ENCODE measurements around the gene ADAMTS9.
"Not testable (repeated sequence)": the region's sequence is repeated elsewhere in the genome, so short reads cannot be mapped to it uniquely, and the experiment has no call there.

The ADAMTS9 gene

DNA sequence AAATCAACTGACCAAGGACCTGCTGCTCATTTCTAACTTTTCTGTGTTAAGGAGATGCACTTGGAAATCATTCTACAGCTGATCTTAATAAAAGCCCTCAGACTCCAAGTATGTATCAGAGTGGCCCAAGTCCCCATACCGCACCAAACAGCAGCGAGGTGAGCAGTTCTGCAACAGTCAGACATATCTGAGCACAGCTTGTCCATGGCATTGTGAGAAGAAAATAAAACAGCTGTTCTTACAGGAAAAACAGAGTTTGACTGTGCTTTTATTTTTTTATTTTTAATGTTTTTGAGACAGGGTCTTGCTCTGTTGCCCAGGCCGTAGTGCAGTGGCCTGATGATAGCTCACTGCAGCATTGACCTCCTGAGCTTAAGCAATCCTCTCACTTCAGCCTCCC is 131.8 kb downstream of the ADAMTS9 start:
- Mint-ChIP-seq H3K27ac (no peak overlapping the region), H3K36me3 (no peaks in the 10 kb centered on the region), H3K4me1 (no peaks in the 10 kb centered on the region), H3K9me3 (no peaks in the 10 kb centered on the region), H3K27me3 (peaks cover 4% of the 10 kb centered on the region), H3K4me3 (no peak overlapping the region)

DNA sequence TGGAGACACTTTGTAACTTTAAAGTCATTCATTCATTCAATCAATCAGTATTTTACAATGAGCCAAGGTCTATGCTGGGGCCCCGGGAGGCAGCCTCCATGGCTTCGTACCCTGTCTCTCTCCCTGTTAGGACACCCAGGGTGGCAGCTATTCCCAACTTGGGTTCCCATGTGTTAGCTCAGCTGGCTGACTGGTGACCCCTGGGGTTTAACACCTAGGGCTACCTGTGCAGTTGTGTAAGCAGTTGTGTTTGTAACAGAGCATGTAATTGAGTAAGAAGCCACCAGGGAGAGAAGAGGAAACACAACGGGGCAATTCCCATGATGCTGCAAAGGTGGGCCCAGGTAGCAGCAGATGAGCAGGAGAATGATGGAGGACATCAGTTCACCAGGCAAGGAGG is 132.4 kb downstream of the ADAMTS9 start:
- no peaks in the 10 kb centered on the region for H3K4me1 Mint-ChIP-seq
- H3K27me3 Mint-ChIP-seq, result peaks cover 4% of the 10 kb centered on the region
- no peak overlapping the region for H3K27ac Mint-ChIP-seq
- no peaks in the 10 kb centered on the region for H3K36me3 Mint-ChIP-seq
- H3K4me3 Mint-ChIP-seq, result no peak overlapping the region
- no peaks in the 10 kb centered on the region for H3K9me3 Mint-ChIP-seq

DNA sequence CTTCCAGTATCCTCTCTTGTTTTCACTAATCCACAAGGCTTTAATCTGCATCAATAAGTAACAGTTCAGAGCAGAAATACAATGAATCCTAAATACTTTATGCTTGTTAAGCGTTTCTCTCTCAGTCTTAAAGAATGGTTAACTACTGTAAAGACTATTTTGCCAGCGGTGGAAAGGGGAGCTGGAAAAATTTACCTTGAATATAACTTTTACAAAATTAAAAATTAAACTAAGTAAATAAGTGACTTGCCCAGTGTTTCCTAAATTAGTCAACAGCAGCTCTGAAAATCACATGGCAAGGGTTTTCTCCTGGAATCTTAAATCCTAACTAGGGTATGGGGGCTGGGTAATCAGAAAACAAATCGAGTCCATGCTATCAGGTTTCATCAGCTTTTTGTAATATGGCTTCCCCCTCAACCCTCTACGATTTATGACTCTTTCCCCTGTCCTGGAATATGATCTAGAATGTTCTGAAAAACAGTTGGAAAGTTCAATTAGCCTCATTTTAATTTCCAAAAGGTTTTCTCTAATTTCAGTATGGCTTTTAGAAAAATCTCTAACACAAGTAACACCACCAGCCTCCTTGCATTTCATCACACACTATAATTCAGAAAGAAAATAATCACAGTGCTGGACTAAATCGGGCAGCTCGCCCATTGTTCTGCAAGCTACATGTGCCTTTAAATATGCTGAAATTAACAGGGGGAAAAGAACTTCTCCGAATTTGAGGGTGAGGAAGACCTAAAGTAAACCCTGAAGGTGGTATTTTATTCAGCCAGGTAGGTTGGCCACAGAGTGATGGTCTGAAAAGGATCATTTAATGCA is 133.5 kb downstream of the ADAMTS9 start:
- H3K27me3 Mint-ChIP-seq, result peaks cover 4% of the 10 kb centered on the region
- no peak overlapping the region for H3K27ac Mint-ChIP-seq
- H3K9me3 Mint-ChIP-seq, result no peaks in the 10 kb centered on the region
- no peaks in the 10 kb centered on the region for H3K4me1 Mint-ChIP-seq
- no peak overlapping the region for H3K4me3 Mint-ChIP-seq
- H3K36me3 Mint-ChIP-seq, result no peaks in the 10 kb centered on the region

DNA sequence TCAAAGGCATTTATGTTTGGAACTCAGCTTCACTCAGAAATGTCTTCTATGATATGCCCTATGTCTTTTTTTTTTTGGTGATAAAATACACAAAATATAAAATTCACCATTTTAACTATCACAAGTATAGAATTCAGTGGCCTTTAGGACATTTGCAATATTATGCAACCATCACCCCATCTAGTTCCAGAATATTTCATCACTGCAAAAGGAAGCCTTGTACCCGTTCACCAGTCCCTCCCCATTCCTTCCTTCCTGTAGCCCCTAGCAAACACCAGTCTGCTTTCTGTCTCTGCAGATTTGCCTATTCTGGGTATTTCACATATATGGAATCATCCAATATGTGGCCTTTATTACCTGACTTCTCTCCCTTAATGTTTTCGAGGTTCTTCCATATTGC is 134.8 kb downstream of the ADAMTS9 start:
- Mint-ChIP-seq H3K4me1 (no peaks in the 10 kb centered on the region), H3K9me3 (no peaks in the 10 kb centered on the region), H3K27ac (no peak overlapping the region), H3K27me3 (peaks cover 4% of the 10 kb centered on the region), H3K4me3 (no peak overlapping the region), H3K36me3 (no peaks in the 10 kb centered on the region)

DNA sequence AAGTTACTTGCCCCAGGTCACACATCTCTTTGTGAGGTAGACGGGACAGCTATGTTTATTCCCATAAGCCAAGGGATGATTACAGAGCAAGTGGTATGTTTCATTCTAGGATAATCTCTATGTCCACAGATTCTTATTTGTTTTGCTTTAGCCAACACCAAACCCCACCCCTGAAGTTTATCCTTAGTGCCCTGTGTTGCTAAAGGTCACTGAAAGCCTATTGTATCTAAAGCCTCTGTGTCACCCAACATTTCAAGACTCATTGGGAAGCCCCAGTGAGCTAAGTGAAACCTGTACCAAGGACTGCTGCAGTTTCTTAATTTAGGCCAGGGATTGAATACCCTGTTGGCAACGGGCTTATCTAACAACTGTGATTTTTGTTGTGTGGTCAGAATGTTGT is 135.6 kb downstream of the ADAMTS9 start:
- Mint-ChIP-seq H3K4me1 (no peaks in the 10 kb centered on the region), H3K27ac (no peak overlapping the region), H3K9me3 (no peaks in the 10 kb centered on the region), H3K27me3 (peaks cover 4% of the 10 kb centered on the region), H3K4me3 (no peak overlapping the region), H3K36me3 (no peaks in the 10 kb centered on the region)

DNA sequence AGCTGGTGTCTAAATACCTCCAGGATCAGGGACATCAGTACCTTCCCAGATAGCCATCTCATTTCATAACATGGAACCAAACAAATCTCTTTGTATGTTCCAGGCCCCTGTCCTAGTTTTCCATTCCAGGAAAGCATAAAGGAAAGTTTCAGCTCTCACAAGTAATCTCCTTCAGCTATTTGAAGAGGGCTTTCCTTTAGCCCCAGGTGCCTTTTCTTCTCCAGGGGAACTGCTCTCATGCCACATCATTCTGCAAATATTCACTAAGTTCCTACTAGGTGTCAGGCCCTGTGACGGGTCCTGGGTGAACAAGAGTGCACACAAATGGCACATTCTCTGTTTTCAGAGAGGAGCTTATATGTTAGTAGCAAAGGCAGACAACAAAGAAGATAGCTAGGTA is 136.1 kb downstream of the ADAMTS9 start:
- no peaks in the 10 kb centered on the region for H3K9me3 Mint-ChIP-seq
- H3K4me3 Mint-ChIP-seq, result no peak overlapping the region
- peaks cover under 1% of the 10 kb centered on the region for H3K27me3 Mint-ChIP-seq
- H3K4me1 Mint-ChIP-seq, result no peaks in the 10 kb centered on the region
- H3K27ac Mint-ChIP-seq, result no peak overlapping the region
- no peaks in the 10 kb centered on the region for H3K36me3 Mint-ChIP-seq

DNA sequence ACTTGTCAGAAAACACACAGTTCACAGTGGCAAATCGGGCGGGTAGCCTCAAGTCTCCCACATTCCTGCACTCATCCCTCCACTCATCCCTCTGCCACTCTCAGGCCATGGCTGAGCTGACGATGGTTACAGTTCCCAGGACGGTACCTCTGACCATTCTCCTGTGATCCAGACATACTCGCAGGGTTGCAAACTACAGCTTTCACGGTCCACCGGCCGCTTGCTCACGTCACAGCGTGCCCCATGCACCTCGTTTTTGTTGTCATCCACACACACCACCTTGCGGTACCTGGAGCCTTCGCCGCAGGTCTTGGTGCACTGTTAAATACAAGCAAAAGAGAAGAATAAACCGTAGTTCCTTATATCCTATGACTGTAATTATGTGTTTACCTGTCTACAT is 137.1 kb downstream of the ADAMTS9 start:
- H3K27me3 Mint-ChIP-seq, result no peaks in the 10 kb centered on the region
- H3K36me3 Mint-ChIP-seq, result no peaks in the 10 kb centered on the region
- H3K9me3 Mint-ChIP-seq, result no peaks in the 10 kb centered on the region
- H3K27ac Mint-ChIP-seq, result no peak overlapping the region
- no peaks in the 10 kb centered on the region for H3K4me1 Mint-ChIP-seq
- H3K4me3 Mint-ChIP-seq, result no peak overlapping the region

DNA sequence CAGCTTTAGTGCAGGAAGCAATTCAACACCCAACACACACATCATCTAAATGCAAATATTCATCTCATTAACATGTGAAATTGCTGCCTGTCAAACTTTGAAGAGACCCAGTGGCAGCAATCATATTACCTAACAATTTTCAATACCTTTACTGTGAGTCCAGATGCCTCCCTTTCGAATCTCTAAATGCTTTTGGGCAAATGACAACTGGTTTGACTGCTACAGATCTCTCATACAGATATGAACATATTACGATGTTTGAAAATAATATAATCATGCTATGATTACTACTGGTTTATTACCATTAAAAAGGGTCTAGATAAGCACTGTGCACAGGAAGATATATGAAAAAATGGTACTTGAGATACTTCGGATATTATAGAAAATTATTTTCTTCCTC is 137.9 kb downstream of the ADAMTS9 start:
- Mint-ChIP-seq H3K27me3 (no peaks in the 10 kb centered on the region), H3K4me3 (no peak overlapping the region), H3K4me1 (no peaks in the 10 kb centered on the region), H3K9me3 (no peaks in the 10 kb centered on the region), H3K27ac (no peak overlapping the region), H3K36me3 (no peaks in the 10 kb centered on the region)

DNA sequence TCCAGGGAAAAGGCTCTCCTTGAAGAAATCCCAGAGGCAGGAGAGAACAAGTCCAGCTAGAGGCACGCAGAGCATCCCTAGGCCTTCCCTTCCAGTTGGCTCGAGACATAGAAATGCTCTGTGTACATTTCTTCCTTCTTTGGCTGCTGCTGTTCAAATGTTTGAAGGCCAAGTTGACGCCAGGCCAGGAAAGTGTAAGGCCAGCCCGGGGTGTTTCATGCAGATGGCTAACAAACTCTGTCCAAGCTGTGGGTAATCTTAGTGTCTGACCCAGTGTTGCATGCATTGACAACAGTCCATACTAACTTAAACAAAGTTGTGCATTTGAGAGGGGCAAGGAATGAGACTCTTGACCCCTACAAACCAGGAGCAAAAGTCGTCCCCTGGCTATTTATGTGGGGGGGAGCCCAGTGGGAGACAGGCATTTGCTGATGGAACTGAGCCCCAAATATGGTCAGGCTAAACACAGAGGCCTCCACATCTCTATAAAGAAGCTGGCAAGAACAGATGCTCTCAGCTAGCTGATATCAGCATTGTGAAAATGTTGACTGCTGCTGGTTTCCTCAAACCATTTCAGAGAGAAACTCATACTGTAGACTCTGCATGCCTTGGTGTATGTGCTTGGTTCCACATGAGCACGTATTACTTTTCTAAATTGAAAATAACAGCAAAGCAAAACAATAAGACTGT is 139.5 kb downstream of the ADAMTS9 start:
- Mint-ChIP-seq H3K27me3 (no peaks in the 10 kb centered on the region), H3K27ac (no peak overlapping the region), H3K4me3 (no peak overlapping the region), H3K9me3 (no peaks in the 10 kb centered on the region), H3K36me3 (no peaks in the 10 kb centered on the region), H3K4me1 (no peaks in the 10 kb centered on the region)

DNA sequence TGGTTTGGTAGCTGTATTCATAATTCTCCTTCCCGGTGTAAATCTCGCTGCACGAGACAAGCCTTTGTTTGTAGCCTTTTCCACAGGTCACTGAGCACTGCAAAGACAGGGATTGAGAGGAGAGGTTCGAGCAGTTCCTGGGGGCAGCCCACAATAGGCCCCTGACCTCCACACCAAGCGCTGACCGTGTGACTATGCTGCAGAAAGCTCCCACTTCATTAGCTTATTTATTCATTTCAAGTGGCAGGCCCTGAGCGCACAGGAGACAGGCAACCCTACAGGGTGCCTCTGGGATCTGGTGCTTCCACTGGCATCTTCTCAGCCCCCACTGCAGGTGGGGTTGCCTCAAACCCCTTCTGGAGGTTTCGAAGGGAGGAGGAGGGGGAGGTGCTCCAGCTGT is 140.9 kb downstream of the ADAMTS9 start:
- no peak overlapping the region for H3K27ac Mint-ChIP-seq
- peaks cover 1% of the 10 kb centered on the region for H3K27me3 Mint-ChIP-seq
- H3K4me3 Mint-ChIP-seq, result no peak overlapping the region
- no peaks in the 10 kb centered on the region for H3K4me1 Mint-ChIP-seq
- no peaks in the 10 kb centered on the region for H3K36me3 Mint-ChIP-seq
- no peaks in the 10 kb centered on the region for H3K9me3 Mint-ChIP-seq

DNA sequence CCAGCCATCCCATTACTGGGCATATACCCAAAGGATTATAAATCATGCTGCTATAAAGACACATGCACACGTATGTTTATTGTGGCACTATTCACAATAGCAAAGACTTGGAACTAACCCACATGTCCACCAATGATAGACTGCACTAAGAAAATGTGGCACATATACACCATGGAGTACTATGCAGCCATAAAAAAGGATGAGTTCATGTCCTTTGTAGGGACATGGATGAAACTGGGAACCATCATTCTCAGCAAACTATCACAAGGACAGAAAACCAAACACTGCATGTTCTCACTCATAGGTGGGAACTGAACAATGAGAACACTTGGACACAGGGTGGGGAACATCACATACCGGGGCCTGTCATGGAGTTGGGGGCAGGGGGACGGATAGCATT is 142.6 kb downstream of the ADAMTS9 start:
- not testable (repeated sequence) for H3K9me3 Mint-ChIP-seq, H3K27me3 Mint-ChIP-seq, H3K27ac Mint-ChIP-seq, H3K4me1 Mint-ChIP-seq, H3K36me3 Mint-ChIP-seq, H3K4me3 Mint-ChIP-seq

DNA sequence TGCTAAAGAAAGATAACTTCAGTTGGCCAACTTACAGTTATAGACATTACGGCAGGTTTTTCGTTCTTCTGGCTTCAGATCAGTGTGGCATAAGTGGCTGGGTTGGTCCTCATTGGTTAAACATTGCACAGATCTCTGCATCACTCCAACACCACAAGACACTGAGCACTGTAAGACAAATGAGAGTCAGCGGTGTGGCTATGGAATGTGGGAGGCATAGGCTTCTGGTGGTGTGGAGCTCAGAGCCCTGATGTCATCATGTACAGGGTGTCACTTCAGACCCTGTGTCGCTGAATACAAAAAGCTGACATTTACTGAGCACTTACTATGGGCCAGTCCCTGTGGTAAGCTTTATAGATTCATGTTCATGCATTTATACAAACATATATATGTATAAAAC is 146.0 kb downstream of the ADAMTS9 start:
- Mint-ChIP-seq H3K27ac (no peak overlapping the region), H3K9me3 (no peaks in the 10 kb centered on the region), H3K27me3 (peaks cover 5% of the 10 kb centered on the region), H3K4me1 (no peaks in the 10 kb centered on the region), H3K36me3 (no peaks in the 10 kb centered on the region), H3K4me3 (no peak overlapping the region)

DNA sequence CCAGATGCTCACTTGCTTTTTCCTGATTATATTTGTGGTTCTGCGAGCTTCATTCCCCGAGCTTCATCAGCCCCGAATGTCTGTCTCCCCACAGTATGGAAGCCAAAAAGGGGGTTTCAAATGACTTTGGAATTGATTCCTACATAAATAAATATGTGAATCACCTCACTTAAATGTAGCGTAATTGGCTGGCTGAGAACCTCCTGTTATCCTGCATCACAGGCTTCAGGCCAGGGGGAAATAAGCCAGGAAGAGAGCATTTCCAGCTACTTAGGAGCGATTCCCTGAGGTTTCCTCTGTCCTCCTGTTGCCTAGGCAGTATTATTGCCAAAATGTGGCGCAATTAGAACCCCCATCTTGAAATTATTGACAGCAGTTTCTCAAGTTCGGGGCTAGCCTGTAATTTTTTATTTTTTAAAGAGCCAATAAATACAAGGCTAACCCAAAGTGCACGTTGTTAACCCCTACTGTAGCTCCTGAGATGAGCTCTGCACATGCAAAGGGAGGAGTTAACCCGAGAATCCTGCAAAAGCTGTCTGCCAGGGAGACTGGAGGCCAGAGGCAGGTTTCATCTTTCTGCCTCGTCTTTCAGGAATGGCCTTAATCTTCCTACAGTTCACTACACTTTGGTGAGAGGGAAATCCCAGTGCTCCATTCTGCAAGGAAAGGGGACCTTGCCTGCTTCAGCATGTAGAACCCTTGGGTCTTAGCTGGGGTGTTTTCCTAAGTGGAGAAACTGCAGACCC is 148.2 kb downstream of the ADAMTS9 start:
- Mint-ChIP-seq H3K9me3 (no peaks in the 10 kb centered on the region), H3K27ac (no peak overlapping the region)

DNA sequence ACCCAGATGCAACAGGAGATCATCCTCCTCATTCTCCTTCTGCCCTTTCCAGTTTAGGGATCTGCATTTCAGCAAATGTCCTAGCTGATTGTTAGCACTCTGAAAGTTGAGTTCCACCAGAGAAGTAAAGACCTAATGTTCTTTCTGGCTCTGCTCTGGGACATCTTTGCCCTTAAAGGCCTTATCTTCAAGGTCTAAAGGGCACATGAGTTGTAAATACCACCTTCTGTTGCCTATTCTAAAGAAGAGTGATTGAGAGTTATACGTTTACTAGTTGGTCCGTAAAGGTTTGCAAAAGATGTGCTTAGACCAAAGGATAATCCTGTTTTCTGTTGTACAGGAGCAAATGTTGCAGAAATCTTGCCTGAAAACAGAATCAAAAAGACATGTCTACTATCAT is 151.6 kb downstream of the ADAMTS9 start:
- Mint-ChIP-seq H3K27me3 (peaks cover 6% of the 10 kb centered on the region), H3K36me3 (no peaks in the 10 kb centered on the region), H3K27ac (no peak overlapping the region), H3K4me3 (no peak overlapping the region), H3K9me3 (no peaks in the 10 kb centered on the region), H3K4me1 (no peaks in the 10 kb centered on the region)

More for the DNA sequence above, 148.2 kb downstream of the ADAMTS9 start:
- Mint-ChIP-seq H3K36me3 (no peaks in the 10 kb centered on the region), H3K4me1 (no peaks in the 10 kb centered on the region), H3K27me3 (peaks cover 5% of the 10 kb centered on the region), H3K4me3 (no peak overlapping the region)

DNA sequence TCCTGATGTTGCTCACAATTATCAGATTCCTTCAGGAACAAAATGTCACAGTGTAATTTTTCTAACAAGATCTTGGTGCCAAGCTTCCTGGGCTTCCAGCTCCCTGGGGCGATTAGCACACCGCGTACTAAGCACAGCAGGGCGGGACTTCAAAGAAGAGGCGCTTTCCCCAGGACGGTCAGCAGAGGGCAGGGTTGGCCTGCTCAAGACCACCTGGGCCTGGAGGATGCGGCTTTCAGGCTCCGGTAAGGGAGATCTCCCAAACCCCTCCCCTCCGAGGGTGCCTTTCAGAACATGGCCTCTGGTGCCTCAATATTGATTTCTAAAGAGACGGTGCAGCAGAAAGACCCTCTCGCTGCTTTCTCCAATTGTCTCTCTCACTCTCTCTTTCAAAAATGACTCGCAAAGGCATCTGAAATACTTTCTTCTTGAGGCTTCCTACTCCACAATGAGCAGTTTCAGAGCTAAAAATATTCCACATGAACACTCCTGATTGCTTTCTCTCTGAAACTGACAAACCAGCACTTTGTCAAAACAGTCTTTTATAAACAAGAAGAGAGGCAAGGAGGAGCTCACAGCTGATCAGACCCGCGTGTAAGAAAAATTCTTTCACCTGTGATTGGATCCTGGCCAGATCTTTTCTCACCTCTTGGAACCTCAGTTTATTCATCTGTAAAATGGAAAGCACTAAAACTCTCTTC is 154.0 kb downstream of the ADAMTS9 start:
- Mint-ChIP-seq H3K36me3 (no peaks in the 10 kb centered on the region), H3K9me3 (no peaks in the 10 kb centered on the region), H3K4me1 (no peaks in the 10 kb centered on the region), H3K27ac (no peak overlapping the region), H3K27me3 (peaks cover 8% of the 10 kb centered on the region), H3K4me3 (no peak overlapping the region)

Measured in activated naive CD4-positive, alpha-beta T cell treated with anti-CD3 and anti-CD28 coated beads, Interleukin-2, amount 50 U/mL, for 24 hours (primary cell).